ENCODE data around the gene TIMM10B.
A peak's percentile ranks its signal among the peaks of the same experiment; 100 is the strongest.

The TIMM10B gene, protein sequence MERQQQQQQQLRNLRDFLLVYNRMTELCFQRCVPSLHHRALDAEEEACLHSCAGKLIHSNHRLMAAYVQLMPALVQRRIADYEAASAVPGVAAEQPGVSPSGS

GRCh38 chr11:6481012-6481923 lies at the start of gene TIMM10B, which contains the start of gene ARFIP2:
Gene TIMM10B (plus strand): TSS chr11:6481501. CDS start chr11:6481517, 16 bp downstream.
Gene ARFIP2 (minus strand): TSS chr11:6481331. CDS start chr11:6480421, 910 bp downstream.
- peak within 1 kb of the TSS; percentile 90 for H3K27ac ChIP-seq (ENCODE audit: low read depth, low read length)
- peaks cover 15 to 36% (median 25%) of the 10 kb centered on the region in 5 donors for H3K4me1 ChIP-seq (ENCODE audit: control insufficient read depth in 5 of 5, insufficient read depth in 5 of 5, low read length in 5 of 5)
- H3K36me3 ChIP-seq (ENCODE audit: control insufficient read depth in 5 of 5, insufficient read depth in 5 of 5, low read length in 5 of 5) = peaks cover 22 to 63% (median 57%) of the 10 kb centered on the region in 5 donors
- peak within 1 kb of the TSS; percentile 79 to 96 (median 87) for H3K4me3 ChIP-seq (ENCODE audit: low read depth in 1 of 5, low read length in 5 of 5)
- peak within 1 kb of the TSS; percentile 69 to 97 (median 94) for H3K9ac ChIP-seq (ENCODE audit: low read length in 5 of 5)
- no peaks in the 10 kb centered on the region for H3K9me3 ChIP-seq (ENCODE audit: control insufficient read depth in 5 of 5, low read length in 5 of 5)
- no peaks in the 10 kb centered on the region for H3K27me3 ChIP-seq (ENCODE audit: control insufficient read depth in 5 of 5, insufficient read depth in 4 of 5, low read length in 5 of 5)

DNA sequence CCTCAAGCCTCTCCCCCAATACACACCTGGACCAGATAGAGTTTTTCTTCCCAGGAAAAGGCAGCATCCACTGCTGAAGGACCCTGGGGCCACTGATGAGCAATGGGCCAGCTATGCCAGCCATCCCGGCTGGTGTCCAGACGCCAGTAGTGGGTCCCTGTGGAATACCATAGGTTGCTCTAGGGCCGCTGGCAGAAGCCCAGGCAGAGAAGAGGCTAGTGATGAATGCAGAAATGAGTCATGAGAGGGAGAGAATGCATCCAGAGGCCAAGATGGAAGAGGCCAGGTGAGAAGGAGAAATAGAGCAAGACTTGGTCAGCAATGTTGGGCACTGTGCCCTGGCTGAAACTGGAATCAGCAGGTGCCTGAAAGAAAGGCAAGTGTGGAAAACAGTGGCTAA lies 49.4 kb upstream of the TIMM10B start:
- Histone ChIP-seq H3K36me3 (ENCODE audit: control insufficient read depth in 5 of 5, insufficient read depth in 5 of 5, low read length in 5 of 5) (no peaks in the 10 kb centered on the region), H3K27me3 (ENCODE audit: control insufficient read depth in 5 of 5, insufficient read depth in 4 of 5, low read length in 5 of 5) (no peaks in the 10 kb centered on the region), H3K4me1 (ENCODE audit: control insufficient read depth in 5 of 5, insufficient read depth in 5 of 5, low read length in 5 of 5) (no peaks in the 10 kb centered on the region), H3K4me3 (ENCODE audit: low read depth in 1 of 5, low read length in 5 of 5) (no peak overlapping the region), H3K27ac (ENCODE audit: low read depth, low read length) (no peak overlapping the region), H3K9me3 (ENCODE audit: control insufficient read depth in 5 of 5, low read length in 5 of 5) (no peaks in the 10 kb centered on the region), H3K9ac (ENCODE audit: low read length in 5 of 5) (no peak overlapping the region)

GRCh38 chr11:6433998-6434660 lies 47.2 kb upstream of the TIMM10B start:
- Histone ChIP-seq H3K4me3 (ENCODE audit: low read depth in 1 of 5, low read length in 5 of 5) (no peak overlapping the region), H3K9ac (ENCODE audit: low read length in 5 of 5) (no peak overlapping the region), H3K9me3 (ENCODE audit: control insufficient read depth in 5 of 5, low read length in 5 of 5) (no peaks in the 10 kb centered on the region), H3K27me3 (ENCODE audit: control insufficient read depth in 5 of 5, insufficient read depth in 4 of 5, low read length in 5 of 5) (no peaks in the 10 kb centered on the region), H3K36me3 (ENCODE audit: control insufficient read depth in 5 of 5, insufficient read depth in 5 of 5, low read length in 5 of 5) (no peaks in the 10 kb centered on the region), H3K4me1 (ENCODE audit: control insufficient read depth in 5 of 5, insufficient read depth in 5 of 5, low read length in 5 of 5) (no peaks in the 10 kb centered on the region), H3K27ac (ENCODE audit: low read depth, low read length) (no peak overlapping the region)

- Histone ChIP-seq H3K27me3 (ENCODE audit: control insufficient read depth in 5 of 5, insufficient read depth in 4 of 5, low read length in 5 of 5) (no peaks in the 10 kb centered on the region), H3K36me3 (ENCODE audit: control insufficient read depth in 5 of 5, insufficient read depth in 5 of 5, low read length in 5 of 5) (no peaks in the 10 kb centered on the region), H3K9me3 (ENCODE audit: control insufficient read depth in 5 of 5, low read length in 5 of 5) (no peaks in the 10 kb centered on the region), H3K9ac (ENCODE audit: low read length in 5 of 5) (no peak overlapping the region), H3K4me1 (ENCODE audit: control insufficient read depth in 5 of 5, insufficient read depth in 5 of 5, low read length in 5 of 5) (no peaks in the 10 kb centered on the region), H3K27ac (ENCODE audit: low read depth, low read length) (no peak overlapping the region), H3K4me3 (ENCODE audit: low read depth in 1 of 5, low read length in 5 of 5) (no peak overlapping the region)
Measured at GRCh38 chr11:6437423-6437822, 43.9 kb upstream of the TIMM10B start.

DNA sequence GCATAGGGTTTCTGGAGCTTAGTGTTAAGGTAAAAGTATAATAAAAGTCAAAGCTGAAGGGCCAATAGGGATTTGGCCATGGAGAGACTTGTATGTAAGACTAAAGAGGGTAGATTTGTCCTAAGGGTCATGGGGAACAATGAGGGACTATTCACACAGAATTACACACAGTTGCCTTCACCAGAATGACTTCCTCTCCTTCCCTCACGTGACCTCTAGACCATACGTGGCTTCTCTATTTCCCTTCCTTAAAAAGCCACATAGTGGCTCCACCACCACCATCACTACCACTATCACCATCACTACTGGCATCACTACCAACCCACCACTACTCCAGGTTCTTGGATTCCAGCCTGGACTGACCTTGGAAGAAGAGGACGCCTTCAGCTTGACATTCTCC lies 43.3 kb upstream of the TIMM10B start:
- H3K9me3 ChIP-seq (ENCODE audit: control insufficient read depth in 5 of 5, low read length in 5 of 5) = no peaks in the 10 kb centered on the region
- H3K9ac ChIP-seq (ENCODE audit: low read length in 5 of 5) = no peak overlapping the region
- no peaks in the 10 kb centered on the region for H3K36me3 ChIP-seq (ENCODE audit: control insufficient read depth in 5 of 5, insufficient read depth in 5 of 5, low read length in 5 of 5)
- no peaks in the 10 kb centered on the region for H3K4me1 ChIP-seq (ENCODE audit: control insufficient read depth in 5 of 5, insufficient read depth in 5 of 5, low read length in 5 of 5)
- no peak overlapping the region for H3K27ac ChIP-seq (ENCODE audit: low read depth, low read length)
- H3K4me3 ChIP-seq (ENCODE audit: low read depth in 1 of 5, low read length in 5 of 5) = no peak overlapping the region
- H3K27me3 ChIP-seq (ENCODE audit: control insufficient read depth in 5 of 5, insufficient read depth in 4 of 5, low read length in 5 of 5) = no peaks in the 10 kb centered on the region

DNA sequence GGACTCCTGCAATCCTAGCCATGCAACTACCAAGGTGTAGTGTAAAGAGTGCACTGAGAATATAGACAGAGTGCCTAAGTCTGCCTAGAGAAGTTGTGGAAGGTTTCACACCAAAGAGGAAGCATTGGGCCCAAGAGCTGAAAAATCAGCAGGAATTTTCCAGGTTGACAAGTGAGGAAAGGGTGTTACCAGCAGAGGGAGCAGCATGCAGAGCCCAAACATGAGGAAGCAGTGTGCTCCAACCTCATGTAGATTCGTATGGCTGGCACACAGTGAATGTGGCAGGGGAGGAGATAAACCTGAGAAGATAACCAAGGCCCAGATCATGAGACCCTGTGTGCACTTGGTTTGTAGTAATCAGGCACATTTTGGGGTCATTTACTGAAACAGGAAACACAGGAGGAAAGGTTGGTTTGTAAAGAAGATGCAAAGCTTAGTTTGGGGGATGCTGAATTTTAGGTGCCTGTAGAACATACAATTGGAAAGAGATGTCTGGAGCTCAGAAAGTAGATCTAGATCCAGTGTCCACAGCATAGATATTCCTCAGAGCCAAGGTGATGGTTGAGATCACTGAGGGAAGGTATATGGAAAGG lies 42.2 kb upstream of the TIMM10B start:
- no peaks in the 10 kb centered on the region for H3K27me3 ChIP-seq (ENCODE audit: control insufficient read depth in 5 of 5, insufficient read depth in 4 of 5, low read length in 5 of 5)
- no peaks in the 10 kb centered on the region for H3K9me3 ChIP-seq (ENCODE audit: control insufficient read depth in 5 of 5, low read length in 5 of 5)
- H3K4me1 ChIP-seq (ENCODE audit: control insufficient read depth in 5 of 5, insufficient read depth in 5 of 5, low read length in 5 of 5) = peaks cover 0 to 3% (median 0%) of the 10 kb centered on the region in 5 donors
- no peak overlapping the region for H3K9ac ChIP-seq (ENCODE audit: low read length in 5 of 5)
- no peaks in the 10 kb centered on the region for H3K36me3 ChIP-seq (ENCODE audit: control insufficient read depth in 5 of 5, insufficient read depth in 5 of 5, low read length in 5 of 5)
- no peak overlapping the region for H3K27ac ChIP-seq (ENCODE audit: low read depth, low read length)
- no peak overlapping the region for H3K4me3 ChIP-seq (ENCODE audit: low read depth in 1 of 5, low read length in 5 of 5)

DNA sequence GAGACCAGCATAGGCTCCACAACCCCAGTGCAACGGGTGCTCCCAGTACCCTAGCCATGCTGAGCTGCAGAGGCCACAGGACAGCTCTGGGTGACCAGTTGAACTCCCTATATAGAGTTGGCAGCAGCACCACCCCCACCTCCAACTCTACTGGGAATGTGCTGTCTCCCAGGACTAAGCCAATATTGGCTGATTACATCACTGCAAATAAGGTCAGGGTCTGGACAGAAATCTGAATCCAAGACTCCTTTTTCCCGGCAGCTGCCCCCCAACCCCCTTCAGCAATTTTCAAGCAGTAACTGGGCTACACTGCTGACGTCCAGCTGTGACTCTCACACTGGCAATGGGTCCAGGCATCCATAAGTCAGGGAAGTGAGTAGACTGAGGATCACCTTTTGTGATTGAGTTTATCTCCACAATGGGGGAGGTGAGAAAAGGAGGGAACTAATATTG lies 40.4 kb upstream of the TIMM10B start, which contains the start of gene HPX:
Gene HPX (minus strand): TSS at position 82 of the 453 bp plus-strand sequence. CDS start 24 bp downstream, at position 58.
- Histone ChIP-seq H3K9me3 (ENCODE audit: control insufficient read depth in 5 of 5, low read length in 5 of 5) (no peaks in the 10 kb centered on the region), H3K4me3 (ENCODE audit: low read depth in 1 of 5, low read length in 5 of 5) (no peak within 1 kb of the TSS), H3K36me3 (ENCODE audit: control insufficient read depth in 5 of 5, insufficient read depth in 5 of 5, low read length in 5 of 5) (no peaks in the 10 kb centered on the region), H3K27me3 (ENCODE audit: control insufficient read depth in 5 of 5, insufficient read depth in 4 of 5, low read length in 5 of 5) (no peaks in the 10 kb centered on the region), H3K9ac (ENCODE audit: low read length in 5 of 5) (no peak within 1 kb of the TSS), H3K27ac (ENCODE audit: low read depth, low read length) (no peak within 1 kb of the TSS), H3K4me1 (ENCODE audit: control insufficient read depth in 5 of 5, insufficient read depth in 5 of 5, low read length in 5 of 5) (peaks cover 0 to 3% (median 0%) of the 10 kb centered on the region in 5 donors)

- peaks cover 0 to under 1% (median under 1%) of the 10 kb centered on the region in 5 donors for H3K36me3 ChIP-seq (ENCODE audit: control insufficient read depth in 5 of 5, insufficient read depth in 5 of 5, low read length in 5 of 5)
- H3K27ac ChIP-seq (ENCODE audit: low read depth, low read length) = no peak overlapping the region
- no peak overlapping the region for H3K4me3 ChIP-seq (ENCODE audit: low read depth in 1 of 5, low read length in 5 of 5)
- H3K9me3 ChIP-seq (ENCODE audit: control insufficient read depth in 5 of 5, low read length in 5 of 5) = no peaks in the 10 kb centered on the region
- H3K9ac ChIP-seq (ENCODE audit: low read length in 5 of 5) = no peak overlapping the region
- peaks cover 0 to 3% (median 0%) of the 10 kb centered on the region in 5 donors for H3K4me1 ChIP-seq (ENCODE audit: control insufficient read depth in 5 of 5, insufficient read depth in 5 of 5, low read length in 5 of 5)
- no peaks in the 10 kb centered on the region for H3K27me3 ChIP-seq (ENCODE audit: control insufficient read depth in 5 of 5, insufficient read depth in 4 of 5, low read length in 5 of 5)
Measured at GRCh38 chr11:6442441-6442840, 38.9 kb upstream of the TIMM10B start.

DNA sequence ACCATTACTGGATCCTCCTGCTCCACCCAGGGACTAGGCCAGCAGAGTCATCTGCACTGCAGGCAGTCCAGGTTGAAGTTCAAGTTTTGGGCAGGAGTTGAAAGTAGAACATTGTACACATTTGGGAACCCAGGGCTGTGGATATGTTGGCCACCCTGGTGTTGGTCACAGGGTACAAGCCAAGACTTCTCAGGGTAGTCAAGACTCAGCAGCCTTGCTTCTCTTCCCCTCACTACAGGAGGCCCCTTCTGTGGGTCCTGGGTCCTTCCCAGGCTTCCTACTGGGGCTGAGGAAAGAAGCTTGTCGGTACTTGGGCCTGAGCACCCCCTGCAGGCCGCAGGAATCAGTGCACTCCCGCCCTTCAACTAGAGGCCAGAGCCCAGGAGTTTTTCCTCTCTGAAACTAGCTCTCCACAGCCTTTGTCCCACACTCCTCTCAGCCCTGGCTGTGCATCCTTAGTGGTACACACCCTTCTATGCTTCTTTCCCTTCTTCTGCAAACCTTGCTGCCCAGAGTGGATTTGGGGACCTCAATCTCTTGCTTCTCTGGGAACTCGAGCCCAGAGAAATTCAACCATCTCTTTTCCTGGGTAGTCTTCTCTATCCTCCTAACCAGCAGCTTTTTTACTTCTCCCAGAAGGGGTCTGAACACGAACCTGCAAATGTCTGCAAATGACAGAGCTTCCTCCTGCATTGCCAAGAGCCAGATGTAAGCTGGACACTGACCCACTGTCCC lies 37.9 kb upstream of the TIMM10B start:
- Histone ChIP-seq H3K4me1 (ENCODE audit: control insufficient read depth in 5 of 5, insufficient read depth in 5 of 5, low read length in 5 of 5) (peaks cover 0 to 3% (median 0%) of the 10 kb centered on the region in 5 donors), H3K9me3 (ENCODE audit: control insufficient read depth in 5 of 5, low read length in 5 of 5) (no peaks in the 10 kb centered on the region), H3K27ac (ENCODE audit: low read depth, low read length) (no peak overlapping the region), H3K9ac (ENCODE audit: low read length in 5 of 5) (no peak overlapping the region), H3K36me3 (ENCODE audit: control insufficient read depth in 5 of 5, insufficient read depth in 5 of 5, low read length in 5 of 5) (peaks cover 0 to 11% (median 9%) of the 10 kb centered on the region in 5 donors), H3K4me3 (ENCODE audit: low read depth in 1 of 5, low read length in 5 of 5) (no peak overlapping the region), H3K27me3 (ENCODE audit: control insufficient read depth in 5 of 5, insufficient read depth in 4 of 5, low read length in 5 of 5) (no peaks in the 10 kb centered on the region)
